HepG2 (cell line): ENCODE data around the gene HS6ST1. TPM values are rescaled to one million over a fixed set of nuclear protein-coding genes. Genes with fewer than 3 reads are reported as not detected.
A peak's percentile ranks its signal among the peaks of the same experiment; 100 is the strongest.

Experiments used
- ATAC-seq: fragments of 200-7000 bp; cut with Tn5 transposase; 3 replicates; pipeline ENCODE4 v1.9.1; 2020; ENCODE audit warnings: mild to moderate bottlenecking, moderate library complexity
- BruUV-seq: library from RNA; stranded (reverse); fragments of 400-500 nt; replicated peaks from 2 replicates; lab custom pipeline; 2021; lab: Mats Ljungman, UMichigan
- CTCF ChIA-PET: fragments of 300-600 bp; formaldehyde crosslinking; extraction: SDS; loops from one replicate; lab custom pipeline; 2021; ENCODE audit warnings: low total read pairs, inconsistent platforms, low intra/inter-chr PET ratio; lab: Yijun Ruan, JAX
- POLR2A ChIA-PET: fragments of 350-600 bp; sonication (Branson Sonifier 250); formaldehyde crosslinking; loops from one replicate; lab custom pipeline; 2020; ENCODE audit warnings: antibody characterized with exemption, inconsistent platforms; lab: Yijun Ruan, JAX
- DNase-seq: peaks from one replicate; pipeline ENCODE4 v3.0.0-alpha.2; 2015; ENCODE audit warnings: low spot score
- FAIRE-seq: peaks from 3 replicates; lab custom pipeline; 2011; peaks lifted over from hg19 to GRCh38; lab: Jason Lieb, UNC
- H2AFZ ChIP-seq: one replicate; pipeline ENCODE4 v1.6.1; 2011; ENCODE audit warnings: low read length, inconsistent platforms
- H3K27ac ChIP-seq: fragments of 300-600 bp; 3 replicates; pipeline ENCODE4 v1.8.0; 2011; ENCODE audit warnings: mixed run types, mild to moderate bottlenecking, mixed read lengths, low read length, inconsistent platforms; ENCODE audit not compliant: insufficient read depth; ENCODE audit errors: extremely low read length
- H3K27me3 ChIP-seq, 2 experiments: fragments of 200-600 bp in 1 of 2; 2 replicates in 1 of 2; 3 replicates in 1 of 2; pipeline versions ENCODE4 v1.6.0 to v1.8.0; 2011; ENCODE audit warnings: low read length in 2 of 2, mild to moderate bottlenecking in 2 of 2, moderate library complexity in 2 of 2, inconsistent platforms in 1 of 2; ENCODE audit not compliant: insufficient read depth in 2 of 2, control insufficient read depth in 1 of 2
- H3K36me3 ChIP-seq, 2 experiments: fragments of 200-600 bp in 1 of 2; replicated peaks in 1 of 2; 2 replicates in 1 of 2; 3 replicates in 1 of 2; pipeline versions ENCODE4 v1.5.1 to v1.8.0; 2011; ENCODE audit warnings: low read length in 2 of 2, inconsistent platforms in 1 of 2; ENCODE audit not compliant: insufficient read depth in 2 of 2, control insufficient read depth in 1 of 2
- H3K4me1 ChIP-seq: 2 replicates; pipeline ENCODE4 v1.5.1; 2012; ENCODE audit warnings: low read length, inconsistent platforms; ENCODE audit not compliant: insufficient read depth
- H3K4me2 ChIP-seq: 2 replicates; pipeline ENCODE4 v1.6.0; 2011; ENCODE audit warnings: low read depth, low read length, inconsistent platforms
- H3K4me3 ChIP-seq, 3 experiments: fragments of 200-600 bp in 1 of 3; sonication (generic), shearing (Covaris generic) in 1 of 3; replicated peaks in 1 of 3; 2 replicates each; pipeline ENCODE4 v1.5.1; 2011 to 2016; ENCODE audit warnings: low read length in 3 of 3, inconsistent platforms in 2 of 3, low read depth in 2 of 3, mild to moderate bottlenecking in 2 of 3, control low read depth in 1 of 3, mixed read lengths in 1 of 3; ENCODE audit not compliant: insufficient read depth in 1 of 3
- H3K79me2 ChIP-seq: one replicate; pipeline ENCODE4 v1.6.1; 2011; ENCODE audit warnings: low read length, inconsistent platforms; ENCODE audit not compliant: insufficient read depth
- H3K9ac ChIP-seq: 2 replicates; pipeline ENCODE4 v1.6.0; 2011; ENCODE audit warnings: mild to moderate bottlenecking, low read depth, low read length, inconsistent platforms; ENCODE audit not compliant: insufficient read depth
- H3K9me3 ChIP-seq: 2 replicates; pipeline ENCODE4 v1.5.1; 2012; ENCODE audit warnings: mild to moderate bottlenecking, low read length
- H4K20me1 ChIP-seq: 2 replicates; pipeline ENCODE4 v1.6.0; 2011; ENCODE audit warnings: inconsistent platforms, mild to moderate bottlenecking, low read length, moderate library complexity; ENCODE audit not compliant: insufficient read depth
- ARID3A ChIP-seq: IDR thresholded peaks from 2 replicates; pipeline ENCODE4 v1.6.1; 2012; ENCODE audit warnings: low read depth, low read length, improper control_type of control experiment
- ATF7 ChIP-seq, 2 experiments: fragments of 450-650 bp in 1 of 2; sonication (generic) in 1 of 2; formaldehyde crosslinking in 1 of 2; IDR thresholded peaks; 2 replicates each; pipeline versions ENCODE4 v1.4.0 to v1.6.1; 2016 to 2020; ENCODE audit warnings: antibody characterized with exemption in 1 of 2, mild to moderate bottlenecking in 1 of 2, missing genetic modification reagents in 1 of 2
- FOXA1 ChIP-seq, 2 experiments: fragments of 450-650 bp in 1 of 2; sonication (generic) in 1 of 2; formaldehyde crosslinking in 1 of 2; IDR thresholded peaks; 2 replicates each; pipeline versions ENCODE4 v1.4.0 to v1.6.1; 2016 to 2020; ENCODE audit warnings: missing genetic modification reagents in 1 of 2
- GLI4 ChIP-seq: sonication (generic); formaldehyde crosslinking; IDR thresholded peaks from 2 replicates; pipeline ENCODE4 v1.5.1; 2020; ENCODE audit warnings: missing genetic modification reagents, mild to moderate bottlenecking, moderate library complexity, borderline replicate concordance
- HNRNPH1 ChIP-seq: fragments of 200-400 bp; formaldehyde crosslinking; optimal IDR thresholded peaks from 2 replicates; pipeline ENCODE3; 2017; ENCODE audit warnings: mild to moderate bottlenecking, low read depth, low read length
- KDM1A ChIP-seq: IDR thresholded peaks from 2 replicates; pipeline ENCODE4 v1.6.1; 2016; ENCODE audit warnings: missing compliant biosample characterization
- PRDM15 ChIP-seq: sonication (generic); formaldehyde crosslinking; IDR thresholded peaks from 2 replicates; pipeline ENCODE4 v1.4.0; 2020; ENCODE audit warnings: missing genetic modification reagents
- RBM22 ChIP-seq: fragments of 200-400 bp; formaldehyde crosslinking; optimal IDR thresholded peaks from 2 replicates; pipeline ENCODE3; 2017; ENCODE audit warnings: mild to moderate bottlenecking, low read length, moderate library complexity
- SIX1 ChIP-seq: sonication (generic); formaldehyde crosslinking; IDR thresholded peaks from 2 replicates; pipeline ENCODE4 v1.4.0; 2020; ENCODE audit warnings: missing genetic modification reagents, borderline replicate concordance
- SP5 ChIP-seq: IDR thresholded peaks from 2 replicates; pipeline ENCODE4 v1.6.1; 2016; ENCODE audit warnings: low read depth, borderline replicate concordance
- ZNF460 ChIP-seq: sonication (generic); formaldehyde crosslinking; IDR thresholded peaks from 2 replicates; pipeline ENCODE4 v1.5.1; 2020; ENCODE audit warnings: missing genetic modification reagents, mild to moderate bottlenecking, borderline replicate concordance
- ZNF468 ChIP-seq: sonication (generic); formaldehyde crosslinking; IDR thresholded peaks from 2 replicates; pipeline ENCODE4 v1.8.0; 2022; ENCODE audit warnings: mild to moderate bottlenecking, moderate library complexity, missing genetic modification reagents
- ZNF557 ChIP-seq: sonication (generic); formaldehyde crosslinking; IDR thresholded peaks from 2 replicates; pipeline ENCODE4 v1.4.0; 2020; ENCODE audit warnings: missing genetic modification reagents
- ZNF639 ChIP-seq: conservative IDR thresholded peaks from 2 replicates; pipeline ENCODE4 v1.6.1; 2018; ENCODE audit warnings: missing genetic modification reagents
- WGBS: methylation state at CpG from one replicate; pipeline ENCODE4 v1.1.6; 2017; ENCODE audit warnings: low lambda C conversion rate; 5-methylcytosine and 5-hydroxymethylcytosine counted together
- in situ Hi-C: cut with HindIII; loops from 2 replicates; pipeline ENCODE4 v1.10.0; 2017; ENCODE audit warnings: low pct_unique_long_range_greater_than_20kb; ENCODE audit not compliant: extremely low pct_ligation_motif_present
- intact Hi-C: fragments of 100-400 bp; cut with micrococcal nuclease; formaldehyde crosslinking; loops from one replicate; pipeline ENCODE4 v1.10.0; 2022; ENCODE audit not compliant: unreplicated experiment
- polyA plus RNA-seq, 8 experiments: library from polyadenylated mRNA; depleted of rRNA in 3 of 8; stranded (reverse) in 7 of 8; unstranded in 1 of 8; fragments of >200 nt; fragmentation: Illumina TruSeq in 4 of 8; extraction: Trizol in 4 of 8; gene quantifications; 2 replicates each; pipeline versions ENCODE4 v1.2.1 to v1.2.3, GENCODE V29; 2011 to 2016; ENCODE audit warnings: low read depth in 4 of 8, missing spikeins in 1 of 8, mixed read lengths in 1 of 8; ENCODE audit not compliant: insufficient read depth in 1 of 8
- total RNA-seq, 5 experiments: library from RNA; depleted of rRNA; stranded (reverse); fragments of >200 nt; fragmentation: Illumina TruSeq; extraction: Trizol; gene quantifications; 2 replicates each; pipeline ENCODE4 v1.2.3, GENCODE V29; 2016; ENCODE audit warnings: low read depth in 1 of 5
- TF ChIP-seq, protein P1 (sequence below), 2 experiments: fragments of 450-650 bp in 1 of 2; sonication (generic) in 1 of 2; formaldehyde crosslinking; IDR thresholded peaks; 2 replicates each; pipeline versions ENCODE4 v1.5.0 to v1.8.0; 2020 to 2022; ENCODE audit warnings: mild to moderate bottlenecking in 1 of 2, missing genetic modification reagents in 1 of 2

HS6ST1 gene
- total and polyA plus RNA-seq, 2 of the 13 experiments (the other 11 are each of a cell fraction or from before 2014, with no cell fraction given), result 34.5 to 84.6 TPM

- ATAC-seq (no peak; the same call in 2 of the 3 replicates), DNase-seq (no peak), FAIRE-seq (no peak)
- in situ Hi-C loops (no loop called here), intact Hi-C loops (no loop called here)
- Histone ChIP-seq H2AFZ (no peak overlapping the region), H3K4me3 (no peak overlapping the region), H3K4me2 (no peak overlapping the region), H3K27ac (peak overlapping the region; percentile 50), H3K9ac (no peak overlapping the region), H3K4me1 (peaks cover 27% of the 10 kb centered on the region), H3K79me2 (peaks cover 30% of the 10 kb centered on the region), H3K27me3 (no peaks in the 10 kb centered on the region), H4K20me1 (peaks cover 29% of the 10 kb centered on the region; the same call in 1 of the 2 replicates), H3K36me3 (peaks cover 35 to 55% of the 10 kb centered on the region in 2 experiments), H3K9me3 (0 out of 2 replicates have a peak, but pooled peaks cover 3% of the 10 kb centered on the region)
- no TSS peak for BruUV-seq
- ChIA-PET POLR2A (interaction anchor here (1.3 kb wide), 1 partner anchor 8 kb away, joined by 3 read pairs; no protein-coding TSS in a partner anchor), CTCF (no interaction called here)
- 86% methylated on average over 15 of the region's 16 CpGs for WGBS
- TF ChIP-seq ZNF468 (CRISPR knock-in tag) (no peak), SP5 (no peak), ATF7 (IDR thresholded peaks at IDR 0.05) (no peak), ATF7 (CRISPR knock-in tag; IDR thresholded peaks at IDR 0.05) (0 out of 2 replicates have a peak, but pooled peaks have one; percentile 9), PRDM15 (no peak), ZNF639 (CRISPR knock-in tag) (no peak), FOXA1 (IDR thresholded peaks at IDR 0.05) (no peak), FOXA1 (CRISPR knock-in tag; IDR thresholded peaks at IDR 0.05) (no peak), KDM1A (CRISPR knock-in tag) (no peak), RBM22 (peak; percentile 25), SIX1 (CRISPR knock-in tag) (no peak), HNRNPH1 (no peak), GLI4 (CRISPR knock-in tag) (no peak), ZNF460 (no peak), ARID3A (no peak), ZNF557 (no peak)
- TF ChIP-seq, protein P1, sequence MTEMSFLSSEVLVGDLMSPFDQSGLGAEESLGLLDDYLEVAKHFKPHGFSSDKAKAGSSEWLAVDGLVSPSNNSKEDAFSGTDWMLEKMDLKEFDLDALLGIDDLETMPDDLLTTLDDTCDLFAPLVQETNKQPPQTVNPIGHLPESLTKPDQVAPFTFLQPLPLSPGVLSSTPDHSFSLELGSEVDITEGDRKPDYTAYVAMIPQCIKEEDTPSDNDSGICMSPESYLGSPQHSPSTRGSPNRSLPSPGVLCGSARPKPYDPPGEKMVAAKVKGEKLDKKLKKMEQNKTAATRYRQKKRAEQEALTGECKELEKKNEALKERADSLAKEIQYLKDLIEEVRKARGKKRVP (CRISPR knock-in tag; IDR thresholded peaks at IDR 0.05), result no peak
Measured at GRCh38 chr2:128269990-128270671, 48.5 kb downstream of the HS6ST1 start.
